Spleen (tissue), 7 donors: ENCODE results near the gene UBR7.
"Not testable (repeated sequence)": the region's sequence is repeated elsewhere in the genome, so short reads cannot be mapped to it uniquely, and the experiment has no call there.

ENCODE experiments used
- CTCF ChIP-seq, 11 experiments: fragments of 200-600 bp in 7 of 11; fragments of 450-650 bp in 4 of 11; sonication (generic) in 4 of 11; IDR thresholded peaks in 8 of 11; conservative IDR thresholded peaks in 3 of 11; 1 replicate in 7 of 11; 2 replicates in 4 of 11; pipeline versions ENCODE4 v1.4.0 to v1.8.0; 2016 to 2021; ENCODE audit warnings: antibody characterized with exemption in 11 of 11, inconsistent platforms in 4 of 11, mild to moderate bottlenecking in 1 of 11
- POLR2A ChIP-seq, 3 donors: fragments of 450-650 bp; IDR thresholded peaks; one replicate each; pipeline ENCODE4 v1.5.1; 2017; ENCODE audit warnings: antibody characterized with exemption in 3 of 3, mild to moderate bottlenecking in 1 of 3
- POLR2AphosphoS5 ChIP-seq, 3 donors: sonication (generic); formaldehyde crosslinking; IDR thresholded peaks; one replicate each; pipeline ENCODE4 v1.5.1; 2017; ENCODE audit warnings: antibody characterized with exemption in 3 of 3
- donor health status: DM: no; HTN: no; CAD: no; lungs with moderate emphysema.
- donor health status: DM: no; HTN: no; CAD: no.
- donor health status: DM: no; HTN: no; CAD: no.

- not testable (repeated sequence) for TF ChIP-seq CTCF (IDR thresholded peaks at IDR 0.05 in 8 of 11, conservative IDR thresholded peaks at IDR 0.05 in 3 of 11); POLR2A (IDR thresholded peaks at IDR 0.05); POLR2AphosphoS5 (IDR thresholded peaks at IDR 0.05)
These were observed 41.5 kb upstream of the UBR7 start for GRCh38 chr14:93165271-93166265.
